GM20000 (cell line): ENCODE results near the gene UCK2.

ENCODE experiments used
- DNase-seq: peaks from one replicate; pipeline ENCODE4 v3.0.0; 2012; ENCODE audit warnings: low spot score
- CTCF ChIP-seq: IDR thresholded peaks from 2 replicates; pipeline ENCODE4 v1.5.1; 2012; ENCODE audit warnings: mild to moderate bottlenecking, control low read depth; ENCODE audit errors: extremely low read depth, missing control alignments

The UCK2 gene

GRCh38 chr1:165844114-165844798 lies 16.8 kb downstream of the UCK2 start:
- no peak for DNase-seq

GRCh38 chr1:165844933-165845332 lies 17.5 kb downstream of the UCK2 start:
- TF ChIP-seq CTCF = no peak
- DNase-seq = no peak

More at GRCh38 chr1:165844114-165844798, 16.8 kb downstream of the UCK2 start:
- TF ChIP-seq CTCF = no peak

- DNase-seq = no peak
- TF ChIP-seq CTCF = no peak
Observed at GRCh38 chr1:165845569-165845968, 18.2 kb downstream of the UCK2 start.

GRCh38 chr1:165845992-165846748 lies 18.8 kb downstream of the UCK2 start:
- no peak for TF ChIP-seq CTCF
- no peak for DNase-seq

GRCh38 chr1:165847486-165847885 lies 20.1 kb downstream of the UCK2 start:
- TF ChIP-seq CTCF = no peak
- no peak for DNase-seq

- no peak for TF ChIP-seq CTCF
- DNase-seq = no peak
Observed at GRCh38 chr1:165849353-165850133, 22.1 kb downstream of the UCK2 start.
